ENCODE results near the gene SETD2. TPM values are rescaled to one million over a fixed set of nuclear protein-coding genes. Genes with fewer than 3 reads are reported as not detected.
A peak's percentile ranks its signal among the peaks of the same experiment; 100 is the strongest.

Gene SETD2
- total RNA-seq, 1 donor from 2014 or later = 19.7 TPM

GRCh38 chr3:46998121-46998851 lies 165.6 kb downstream of the SETD2 start:
- H3K36me3 ChIP-seq (ENCODE audit: control insufficient read depth, insufficient read depth, low read length) = peaks cover 65% of the 10 kb centered on the region

GRCh38 chr3:46997453-46998091 lies 166.3 kb downstream of the SETD2 start:
- FAIRE-seq = no peak
- peaks cover 62% of the 10 kb centered on the region for H3K36me3 ChIP-seq (ENCODE audit: control insufficient read depth, insufficient read depth, low read length)

More at GRCh38 chr3:46998121-46998851, 165.6 kb downstream of the SETD2 start:
- Histone ChIP-seq H3K27me3 (ENCODE audit: control insufficient read depth, insufficient read depth, low read length) (no peaks in the 10 kb centered on the region), H3K4me3 (ENCODE audit: low read depth, low read length) (no peak overlapping the region)
- DNase-seq (ENCODE audit: low read depth) = peak; percentile 69
- FAIRE-seq = no peak
- TF ChIP-seq CTCF (IDR thresholded peaks at IDR 0.05; ENCODE audit: insufficient read depth, low read length, severe bottlenecking) = peak; percentile 97

GRCh38 chr3:46996689-46997452 lies 167.0 kb downstream of the SETD2 start:
- H3K4me3 ChIP-seq (ENCODE audit: low read depth, low read length) = no peak overlapping the region
- no peaks in the 10 kb centered on the region for H3K27me3 ChIP-seq (ENCODE audit: control insufficient read depth, insufficient read depth, low read length)
- H3K36me3 ChIP-seq (ENCODE audit: control insufficient read depth, insufficient read depth, low read length) = peaks cover 60% of the 10 kb centered on the region
- no peak for TF ChIP-seq CTCF (IDR thresholded peaks at IDR 0.05; ENCODE audit: insufficient read depth, low read length, severe bottlenecking)
- DNase-seq (ENCODE audit: low read depth) = peak; percentile 50
- FAIRE-seq = no peak

More at GRCh38 chr3:46997453-46998091, 166.3 kb downstream of the SETD2 start:
- no peak for TF ChIP-seq CTCF (IDR thresholded peaks at IDR 0.05; ENCODE audit: insufficient read depth, low read length, severe bottlenecking)
- Histone ChIP-seq H3K4me3 (ENCODE audit: low read depth, low read length) (no peak overlapping the region), H3K27me3 (ENCODE audit: control insufficient read depth, insufficient read depth, low read length) (no peaks in the 10 kb centered on the region)
- DNase-seq (ENCODE audit: low read depth) = no peak

- Histone ChIP-seq H3K36me3 (ENCODE audit: control insufficient read depth, insufficient read depth, low read length) (peaks cover 57% of the 10 kb centered on the region), H3K4me3 (ENCODE audit: low read depth, low read length) (no peak overlapping the region), H3K27me3 (ENCODE audit: control insufficient read depth, insufficient read depth, low read length) (no peaks in the 10 kb centered on the region)
- TF ChIP-seq CTCF (IDR thresholded peaks at IDR 0.05; ENCODE audit: insufficient read depth, low read length, severe bottlenecking) = no peak
- FAIRE-seq (peak; percentile 55), DNase-seq (ENCODE audit: low read depth) (no peak)
Measured at GRCh38 chr3:46995901-46996562, 167.9 kb downstream of the SETD2 start.

GRCh38 chr3:46994801-46995731 lies 168.8 kb downstream of the SETD2 start:
- no peak for TF ChIP-seq CTCF (IDR thresholded peaks at IDR 0.05; ENCODE audit: insufficient read depth, low read length, severe bottlenecking)
- no peak for DNase-seq (ENCODE audit: low read depth)
- Histone ChIP-seq H3K36me3 (ENCODE audit: control insufficient read depth, insufficient read depth, low read length) (peaks cover 50% of the 10 kb centered on the region), H3K4me3 (ENCODE audit: low read depth, low read length) (no peak overlapping the region), H3K27me3 (ENCODE audit: control insufficient read depth, insufficient read depth, low read length) (no peaks in the 10 kb centered on the region)
- FAIRE-seq = peak; percentile 76
